ENCODE data around the gene IL22RA1.

DNA sequence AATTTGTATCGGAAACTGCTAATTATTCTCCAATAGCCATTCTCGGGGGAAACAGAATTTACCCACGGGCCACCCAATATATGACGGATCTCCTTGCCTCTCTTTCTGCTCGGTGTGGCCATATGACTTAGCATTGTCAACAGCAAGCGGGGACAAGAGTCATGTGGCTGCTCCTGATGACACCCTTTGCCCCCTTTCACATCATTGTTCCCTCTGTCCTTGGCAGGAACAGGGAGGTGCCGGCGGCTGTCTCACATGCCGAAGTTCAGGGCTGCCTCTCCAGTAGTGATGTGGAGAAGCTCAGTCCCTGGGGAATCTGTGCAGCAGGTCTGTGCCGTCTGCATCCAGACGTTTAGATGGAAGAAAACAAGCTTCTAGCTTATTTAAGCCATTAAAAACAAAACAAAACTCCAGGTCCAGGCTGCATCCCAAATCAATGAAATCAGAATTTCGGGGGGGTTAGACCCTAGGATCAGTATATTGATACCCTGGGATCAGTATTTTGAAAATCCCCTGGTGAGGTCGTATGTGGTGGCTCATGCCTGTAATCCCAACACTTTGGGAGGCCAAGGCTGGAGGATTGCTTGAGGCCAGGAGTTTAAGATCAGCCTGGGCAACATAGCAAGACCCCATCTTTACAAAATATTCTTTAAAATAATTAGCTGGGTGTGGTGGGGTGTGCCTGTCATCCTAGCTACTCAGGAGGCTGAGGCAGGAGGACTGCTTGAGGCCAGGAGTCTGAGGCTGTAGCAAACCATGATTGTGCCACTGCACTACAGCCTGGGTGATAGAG lies 41.8 kb downstream of the IL22RA1 start:
- TF ChIP-seq, protein P1, sequence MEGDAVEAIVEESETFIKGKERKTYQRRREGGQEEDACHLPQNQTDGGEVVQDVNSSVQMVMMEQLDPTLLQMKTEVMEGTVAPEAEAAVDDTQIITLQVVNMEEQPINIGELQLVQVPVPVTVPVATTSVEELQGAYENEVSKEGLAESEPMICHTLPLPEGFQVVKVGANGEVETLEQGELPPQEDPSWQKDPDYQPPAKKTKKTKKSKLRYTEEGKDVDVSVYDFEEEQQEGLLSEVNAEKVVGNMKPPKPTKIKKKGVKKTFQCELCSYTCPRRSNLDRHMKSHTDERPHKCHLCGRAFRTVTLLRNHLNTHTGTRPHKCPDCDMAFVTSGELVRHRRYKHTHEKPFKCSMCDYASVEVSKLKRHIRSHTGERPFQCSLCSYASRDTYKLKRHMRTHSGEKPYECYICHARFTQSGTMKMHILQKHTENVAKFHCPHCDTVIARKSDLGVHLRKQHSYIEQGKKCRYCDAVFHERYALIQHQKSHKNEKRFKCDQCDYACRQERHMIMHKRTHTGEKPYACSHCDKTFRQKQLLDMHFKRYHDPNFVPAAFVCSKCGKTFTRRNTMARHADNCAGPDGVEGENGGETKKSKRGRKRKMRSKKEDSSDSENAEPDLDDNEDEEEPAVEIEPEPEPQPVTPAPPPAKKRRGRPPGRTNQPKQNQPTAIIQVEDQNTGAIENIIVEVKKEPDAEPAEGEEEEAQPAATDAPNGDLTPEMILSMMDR (IDR thresholded peaks at IDR 0.05), result no peak
- TF ChIP-seq ZFX (IDR thresholded peaks at IDR 0.05; ENCODE audit: borderline replicate concordance), result no peak

Measured in 22Rv1 (cell line).